Right lobe of liver (tissue), 4 donors: Measurements from ENCODE around the gene KIF15.

Source experiments
- POLR2A ChIP-seq: fragments of 450-650 bp; IDR thresholded peaks from one replicate; pipeline ENCODE4 v1.6.1; 2017; ENCODE audit warnings: antibody characterized with exemption, mild to moderate bottlenecking
- TF ChIP-seq, protein P1 (sequence below), 4 donors: fragments of 200-600 bp in 3 of 4; fragments of 450-650 bp in 1 of 4; IDR thresholded peaks; one replicate each; pipeline versions ENCODE4 v1.5.1 to v1.8.0; 2016 to 2022; ENCODE audit warnings: antibody characterized with exemption in 4 of 4, mild to moderate bottlenecking in 2 of 4
- donor health status: DM: no; HTN: no; CAD: no.
- donor health status: DM: no; HTN: no; CAD: no.
- donor health status: DM: no; HTN: yes; CAD: no.

DNA sequence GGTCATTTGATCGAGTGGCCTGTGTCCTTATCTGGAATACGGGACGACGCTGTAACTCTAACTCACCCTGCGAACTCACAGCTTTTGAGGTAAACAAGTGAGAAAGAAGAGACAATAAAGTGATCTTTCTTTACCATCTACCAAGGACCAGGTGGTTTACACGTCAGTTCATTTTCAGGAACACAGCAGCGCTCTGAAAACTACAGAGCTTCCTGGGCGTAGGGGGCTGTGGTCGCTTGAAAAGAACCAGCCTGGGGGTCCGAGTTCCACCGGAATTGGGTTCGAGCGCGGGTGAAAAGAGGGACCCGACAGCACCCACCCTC lies 532 bp upstream of the KIF15 start:
- TF ChIP-seq, protein P1, sequence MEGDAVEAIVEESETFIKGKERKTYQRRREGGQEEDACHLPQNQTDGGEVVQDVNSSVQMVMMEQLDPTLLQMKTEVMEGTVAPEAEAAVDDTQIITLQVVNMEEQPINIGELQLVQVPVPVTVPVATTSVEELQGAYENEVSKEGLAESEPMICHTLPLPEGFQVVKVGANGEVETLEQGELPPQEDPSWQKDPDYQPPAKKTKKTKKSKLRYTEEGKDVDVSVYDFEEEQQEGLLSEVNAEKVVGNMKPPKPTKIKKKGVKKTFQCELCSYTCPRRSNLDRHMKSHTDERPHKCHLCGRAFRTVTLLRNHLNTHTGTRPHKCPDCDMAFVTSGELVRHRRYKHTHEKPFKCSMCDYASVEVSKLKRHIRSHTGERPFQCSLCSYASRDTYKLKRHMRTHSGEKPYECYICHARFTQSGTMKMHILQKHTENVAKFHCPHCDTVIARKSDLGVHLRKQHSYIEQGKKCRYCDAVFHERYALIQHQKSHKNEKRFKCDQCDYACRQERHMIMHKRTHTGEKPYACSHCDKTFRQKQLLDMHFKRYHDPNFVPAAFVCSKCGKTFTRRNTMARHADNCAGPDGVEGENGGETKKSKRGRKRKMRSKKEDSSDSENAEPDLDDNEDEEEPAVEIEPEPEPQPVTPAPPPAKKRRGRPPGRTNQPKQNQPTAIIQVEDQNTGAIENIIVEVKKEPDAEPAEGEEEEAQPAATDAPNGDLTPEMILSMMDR (IDR thresholded peaks at IDR 0.05): no peak
- TF ChIP-seq POLR2A: no peak
